Tibial artery (tissue), 4 donors: ENCODE data around the gene SHMT2.

Experiments used
- DNase-seq, 2 donors: peaks; one replicate each; pipeline ENCODE4 v3.0.0-alpha.2; 2019
- H3K27ac ChIP-seq, 2 donors: fragments of 200-600 bp; sonication (generic) in 1 of 2; 1 replicate in 1 of 2; 2 replicates in 1 of 2; pipeline ENCODE4 v1.5.1; 2018 to 2019; ENCODE audit warnings: mild to moderate bottlenecking in 1 of 2
- H3K27me3 ChIP-seq, 2 donors: fragments of 200-600 bp; sonication (generic) in 1 of 2; one replicate each; pipeline versions ENCODE4 v1.5.1 to v1.6.0; 2016 to 2019
- H3K36me3 ChIP-seq, 3 donors: fragments of 200-600 bp; sonication (generic) in 2 of 3; one replicate each; pipeline ENCODE4 v1.5.1; 2016 to 2019; ENCODE audit warnings: mild to moderate bottlenecking in 2 of 3
- H3K4me1 ChIP-seq, 4 donors: fragments of 200-600 bp; sonication (generic) in 2 of 4; 1 replicate in 3 of 4; 2 replicates in 1 of 4; pipeline ENCODE4 v1.5.1; 2016 to 2019
- H3K4me3 ChIP-seq, 2 donors: fragments of 200-600 bp; sonication (generic) in 1 of 2; 1 replicate in 1 of 2; 2 replicates in 1 of 2; pipeline ENCODE4 v1.5.1; 2018 to 2019; ENCODE audit warnings: mild to moderate bottlenecking in 2 of 2
- H3K9me3 ChIP-seq, 3 donors: fragments of 200-600 bp; sonication (generic) in 1 of 3; one replicate each; pipeline ENCODE4 v1.5.1; 2016 to 2019
- CTCF ChIP-seq, 2 experiments: fragments of 200-600 bp in 1 of 2; fragments of 450-650 bp in 1 of 2; IDR thresholded peaks; one replicate each; pipeline ENCODE4 v1.5.1; 2017 to 2019; ENCODE audit warnings: antibody characterized with exemption in 2 of 2, mild to moderate bottlenecking in 1 of 2, moderate library complexity in 1 of 2
- intact Hi-C: fragments of 100-400 bp; cut with DNase I; formaldehyde crosslinking; loops from one replicate; pipeline ENCODE4 v1.15.0; 2023; ENCODE audit warnings: low total_unique reads

SHMT2 gene

GRCh38 chr12:57183939-57184725, 45.4 kb upstream of the SHMT2 start:
- Histone ChIP-seq H3K27ac (no peak overlapping the region), H3K36me3 (peaks cover 82 to 92% (median 91%) of the 10 kb centered on the region in 3 donors), H3K4me3 (no peak overlapping the region), H3K27me3 (no peaks in the 10 kb centered on the region), H3K4me1 (no peaks in the 10 kb centered on the region), H3K9me3 (no peaks in the 10 kb centered on the region)
- intact Hi-C loops: loop anchor here (2.0 to 5.0 kb wide), 2 partner anchors 59 to 112 kb away; no protein-coding TSS in a partner anchor
- no peak for DNase-seq
- TF ChIP-seq CTCF (IDR thresholded peaks at IDR 0.05): no peak

GRCh38 chr12:57185403-57185802, 44.1 kb upstream of the SHMT2 start:
- peaks cover 81 to 92% (median 91%) of the 10 kb centered on the region in 3 donors for H3K36me3 ChIP-seq

GRCh38 chr12:57185906-57186508, 43.5 kb upstream of the SHMT2 start:
- H3K4me1 ChIP-seq: no peaks in the 10 kb centered on the region
- DNase-seq: no peak
- H3K36me3 ChIP-seq: peaks cover 81 to 92% (median 91%) of the 10 kb centered on the region in 3 donors
- H3K27me3 ChIP-seq: no peaks in the 10 kb centered on the region
- TF ChIP-seq CTCF (IDR thresholded peaks at IDR 0.05): no peak
- H3K27ac ChIP-seq: no peak overlapping the region
- H3K9me3 ChIP-seq: no peaks in the 10 kb centered on the region
- no peak overlapping the region for H3K4me3 ChIP-seq
- intact Hi-C loops: no loop called here

More at GRCh38 chr12:57185403-57185802, 44.1 kb upstream of the SHMT2 start:
- Histone ChIP-seq H3K4me1 (no peaks in the 10 kb centered on the region), H3K27ac (no peak overlapping the region), H3K9me3 (no peaks in the 10 kb centered on the region), H3K4me3 (no peak overlapping the region), H3K27me3 (no peaks in the 10 kb centered on the region)
- no peak for DNase-seq
- TF ChIP-seq CTCF (IDR thresholded peaks at IDR 0.05): no peak
- intact Hi-C loops: no loop called here

GRCh38 chr12:57187222-57188089, 42.1 kb upstream of the SHMT2 start:
- no peaks in the 10 kb centered on the region for H3K27me3 ChIP-seq

More at GRCh38 chr12:57187222-57188089, 42.1 kb upstream of the SHMT2 start:
- TF ChIP-seq CTCF (IDR thresholded peaks at IDR 0.05): no peak
- DNase-seq: no peak
- Histone ChIP-seq H3K4me3 (no peak overlapping the region), H3K36me3 (peaks cover 89 to 95% (median 93%) of the 10 kb centered on the region in 3 donors), H3K27ac (no peak overlapping the region), H3K4me1 (no peaks in the 10 kb centered on the region), H3K9me3 (no peaks in the 10 kb centered on the region)
- intact Hi-C loops: no loop called here
